Coronary artery (tissue), 2 donors: ENCODE results near the gene RBM38.
A peak's percentile ranks its signal among the peaks of the same experiment; 100 is the strongest.

ENCODE experiments used
- DNase-seq: peaks from one replicate; pipeline ENCODE4 v3.0.0-alpha.2; 2017; ENCODE audit warnings: low spot score
- H3K27ac ChIP-seq, 2 donors: fragments of 200-600 bp; sonication (generic); one replicate each; pipeline ENCODE4 v1.5.1; 2016 to 2019
- H3K4me3 ChIP-seq: fragments of 200-600 bp; sonication (generic); 2 replicates; pipeline ENCODE4 v1.5.1; 2016; ENCODE audit warnings: mild to moderate bottlenecking, moderate library complexity
- CTCF ChIP-seq: fragments of 200-600 bp; sonication (generic); IDR thresholded peaks from one replicate; pipeline ENCODE4 v1.5.1; 2019; ENCODE audit warnings: antibody characterized with exemption

The RBM38 gene

DNA sequence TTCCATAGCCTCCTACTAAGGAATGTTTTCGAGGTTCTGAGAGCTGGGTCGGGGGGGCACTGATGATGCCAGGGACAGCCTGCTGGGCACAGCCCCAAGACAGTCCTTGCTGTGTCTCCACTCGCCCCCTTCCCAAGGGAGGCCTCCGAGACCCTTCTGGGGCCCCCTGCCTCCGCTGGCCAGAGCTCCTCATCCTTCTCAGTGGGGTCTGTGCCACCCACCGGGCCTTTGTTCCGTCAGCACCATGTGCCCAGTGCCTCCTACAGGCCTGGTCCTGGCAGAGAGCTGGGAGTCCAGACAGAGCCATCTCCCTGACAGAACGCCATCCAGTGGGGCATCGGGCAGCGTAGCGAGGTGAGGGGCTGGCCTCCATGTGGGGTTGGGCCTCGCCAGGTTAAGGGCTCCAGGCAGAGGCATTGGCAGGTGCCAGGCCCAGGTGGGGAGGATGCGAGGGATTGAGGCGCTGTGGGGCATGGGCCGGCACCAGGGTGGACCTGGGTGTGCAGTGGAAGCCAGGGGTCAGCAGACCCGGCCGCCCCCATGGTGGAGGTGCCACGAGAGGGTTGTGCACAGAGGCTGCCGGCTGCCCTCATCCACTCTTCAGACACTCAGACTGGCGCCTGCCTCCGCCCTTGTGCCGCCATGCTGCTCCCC is 13.3 kb downstream of the RBM38 start:
- H3K4me3 ChIP-seq: no peak overlapping the region
- DNase-seq: no peak
- H3K27ac ChIP-seq: no peak overlapping the region
- no peak for TF ChIP-seq CTCF

GRCh38 chr20:57405236-57406016 is 14.2 kb downstream of the RBM38 start:
- TF ChIP-seq CTCF: no peak
- no peak overlapping the region for H3K27ac ChIP-seq
- H3K4me3 ChIP-seq: no peak overlapping the region
- no peak for DNase-seq

- DNase-seq: no peak
- no peak overlapping the region for H3K27ac ChIP-seq
- no peak for TF ChIP-seq CTCF
These were observed 16.4 kb downstream of the RBM38 start for GRCh38 chr20:57407541-57407956.

GRCh38 chr20:57408131-57408530 is 16.9 kb downstream of the RBM38 start:
- peak overlapping the region; percentile 55 to 80 for H3K27ac ChIP-seq
- no peak for TF ChIP-seq CTCF

More at GRCh38 chr20:57407541-57407956, 16.4 kb downstream of the RBM38 start:
- H3K4me3 ChIP-seq: no peak overlapping the region

GRCh38 chr20:57408536-57409233 is 17.5 kb downstream of the RBM38 start:
- peak overlapping the region; percentile 55 to 80 for H3K27ac ChIP-seq
- DNase-seq: no peak
- H3K4me3 ChIP-seq: peak overlapping the region; percentile 30
- TF ChIP-seq CTCF: no peak

More at GRCh38 chr20:57408131-57408530, 16.9 kb downstream of the RBM38 start:
- no peak overlapping the region for H3K4me3 ChIP-seq
- DNase-seq: no peak

DNA sequence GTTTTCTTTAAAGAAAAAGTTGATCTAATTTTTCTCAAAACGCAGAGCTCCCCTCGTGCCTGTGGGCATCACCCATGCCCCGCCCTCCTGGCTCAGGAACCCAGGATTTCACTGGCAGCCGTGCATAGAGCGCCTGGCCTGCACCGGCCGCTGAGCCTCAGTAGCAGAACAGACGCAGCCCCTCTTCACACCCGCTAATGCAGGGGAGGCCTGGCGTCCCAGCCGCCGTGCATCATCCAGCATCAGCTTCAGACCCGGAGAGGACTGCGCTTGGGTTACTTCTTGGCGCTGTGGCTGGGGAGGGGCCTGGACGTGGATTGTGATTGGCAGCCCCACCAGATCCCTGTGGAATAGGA is 18.1 kb downstream of the RBM38 start:
- Histone ChIP-seq H3K27ac (peak overlapping the region in 1 of 2 donors; percentile 80), H3K4me3 (no peak overlapping the region)
- no peak for DNase-seq
- TF ChIP-seq CTCF: no peak
